GM21381 (cell line): ENCODE data around the gene TMED4.

Experiments
- ATAC-seq: cut with Tn5 transposase; IDR thresholded peaks from one replicate; pipeline ENCODE4 v1.9.1; 2021; ENCODE audit warnings: mild to moderate bottlenecking, moderate library complexity; ENCODE audit not compliant: unreplicated experiment

TMED4 gene

GRCh38 chr7:44541028-44541869 is 40.8 kb downstream of the TMED4 start, which contains the start of gene NPC1L1:
Gene NPC1L1 (minus strand): TSS chr7:44541330. CDS start chr7:44541259, 71 bp downstream.
- ATAC-seq, result no peak

- no peak for ATAC-seq
These were observed 41.4 kb downstream of the TMED4 start for GRCh38 chr7:44540592-44541027.

GRCh38 chr7:44539669-44540506 is 42.1 kb downstream of the TMED4 start:
- no peak for ATAC-seq

- no peak for ATAC-seq
These were observed 43.0 kb downstream of the TMED4 start for GRCh38 chr7:44538798-44539668.

GRCh38 chr7:44538093-44538797 is 43.8 kb downstream of the TMED4 start:
- no peak for ATAC-seq

- ATAC-seq, result no peak
These were observed 44.6 kb downstream of the TMED4 start for GRCh38 chr7:44537442-44537841.

- ATAC-seq, result no peak
These were observed 45.9 kb downstream of the TMED4 start for GRCh38 chr7:44536090-44536489.

GRCh38 chr7:44535348-44536064 is 46.5 kb downstream of the TMED4 start:
- ATAC-seq, result no peak

- ATAC-seq, result peak; percentile 54
These were observed 47.5 kb downstream of the TMED4 start for GRCh38 chr7:44534501-44534900.

- ATAC-seq, result no peak
These were observed 47.9 kb downstream of the TMED4 start for GRCh38 chr7:44534087-44534486.

- ATAC-seq, result no peak
These were observed 48.6 kb downstream of the TMED4 start for GRCh38 chr7:44533301-44534055.

GRCh38 chr7:44531421-44532380 is 50.3 kb downstream of the TMED4 start:
- no peak for ATAC-seq

- ATAC-seq, result no peak
These were observed 51.0 kb downstream of the TMED4 start for GRCh38 chr7:44530990-44531389.
